Activated naive CD4-positive, alpha-beta T cell treated with anti-CD3 and anti-CD28 coated beads, Interleukin-2, amount 10 ng/mL, durations not matched to agents 7 days and 5 days (primary cell): ENCODE measurements around the gene TBC1D22A.
A peak's percentile ranks its signal among the peaks of the same experiment; 100 is the strongest.

Experiments used
- CTCF ChIA-PET: fragments of 350-600 bp; sonication (Branson Sonifier 250); formaldehyde crosslinking; loops from one replicate; lab custom pipeline; 2021; ENCODE audit warnings: antibody characterized with exemption; lab: Charles Lee
- DNase-seq: peaks from one replicate; pipeline ENCODE4 v3.0.0-alpha.2; 2020
- H3K27ac Mint-ChIP-seq: one replicate; pipeline ENCODE4 v1.8.0; 2021; ENCODE audit warnings: mild to moderate bottlenecking, moderate library complexity, mixed read lengths
- H3K27me3 Mint-ChIP-seq: one replicate; pipeline ENCODE4 v1.8.0; 2021; ENCODE audit warnings: mild to moderate bottlenecking, mixed read lengths
- H3K36me3 Mint-ChIP-seq: one replicate; pipeline ENCODE4 v1.8.0; 2021; ENCODE audit warnings: mixed read lengths
- H3K4me1 Mint-ChIP-seq: one replicate; pipeline ENCODE4 v1.8.0; 2021; ENCODE audit warnings: mixed read lengths
- H3K4me3 Mint-ChIP-seq: one replicate; pipeline ENCODE4 v1.8.0; 2021; ENCODE audit warnings: mild to moderate bottlenecking, moderate library complexity, mixed read lengths
- H3K9me3 Mint-ChIP-seq: one replicate; pipeline ENCODE4 v1.8.0; 2021; ENCODE audit warnings: mixed read lengths

TBC1D22A gene

GRCh38 chr22:46946383-46946962 lies 184.0 kb downstream of the TBC1D22A start:
- peaks cover 14% of the 10 kb centered on the region for H3K4me1 Mint-ChIP-seq
- CTCF ChIA-PET, result no interaction called here

DNA sequence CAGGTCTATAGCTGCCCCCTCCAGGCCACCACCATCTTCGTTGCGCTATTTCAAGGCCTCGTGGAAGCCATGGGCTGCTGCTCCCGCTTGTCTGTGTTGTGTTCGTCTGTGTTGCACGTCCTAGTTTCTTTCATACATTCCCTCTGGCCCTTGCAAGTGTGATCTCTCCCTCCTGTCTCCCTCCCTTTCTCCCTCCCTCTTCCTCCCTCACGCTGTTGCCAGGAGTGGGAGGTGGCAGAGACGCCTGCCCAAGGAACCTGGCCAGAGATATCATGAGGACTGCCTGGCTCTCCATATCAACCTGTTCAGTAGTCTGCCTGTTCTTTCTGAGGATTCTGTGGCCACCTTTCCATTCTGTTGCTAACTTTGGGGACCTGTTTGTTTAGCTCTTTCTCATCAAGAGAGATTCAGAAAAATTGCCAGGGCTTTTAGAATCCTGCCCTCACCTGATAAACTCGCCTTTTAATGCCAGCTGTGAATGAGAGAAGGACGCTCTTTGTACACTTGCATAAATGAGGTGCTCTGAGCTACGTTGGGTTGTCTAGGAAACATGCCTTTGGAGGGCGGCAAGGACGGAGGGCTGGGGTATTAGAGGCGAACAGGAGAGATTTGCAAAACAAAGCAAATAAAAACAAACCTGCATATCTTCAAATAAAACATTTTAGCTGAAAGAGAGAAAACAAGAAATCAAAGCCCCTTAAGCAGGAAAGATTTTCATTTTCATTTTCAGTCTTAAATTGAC lies 185.2 kb downstream of the TBC1D22A start:
- CTCF ChIA-PET, result interaction anchor here (1.3 kb wide), 1 partner anchor 149 kb away, joined by 3 read pairs; no protein-coding TSS in a partner anchor
- H3K36me3 Mint-ChIP-seq, result peaks cover 11% of the 10 kb centered on the region
- no peak for DNase-seq
- no peaks in the 10 kb centered on the region for H3K9me3 Mint-ChIP-seq
- peak overlapping the region; percentile 13 for H3K27ac Mint-ChIP-seq
- H3K4me1 Mint-ChIP-seq, result peaks cover 14% of the 10 kb centered on the region
- no peaks in the 10 kb centered on the region for H3K27me3 Mint-ChIP-seq
- H3K4me3 Mint-ChIP-seq, result no peak overlapping the region

More at GRCh38 chr22:46946383-46946962, 184.0 kb downstream of the TBC1D22A start:
- Mint-ChIP-seq H3K9me3 (no peaks in the 10 kb centered on the region), H3K36me3 (peaks cover 8% of the 10 kb centered on the region), H3K27ac (no peak overlapping the region), H3K4me3 (no peak overlapping the region), H3K27me3 (no peaks in the 10 kb centered on the region)
- DNase-seq, result no peak

DNA sequence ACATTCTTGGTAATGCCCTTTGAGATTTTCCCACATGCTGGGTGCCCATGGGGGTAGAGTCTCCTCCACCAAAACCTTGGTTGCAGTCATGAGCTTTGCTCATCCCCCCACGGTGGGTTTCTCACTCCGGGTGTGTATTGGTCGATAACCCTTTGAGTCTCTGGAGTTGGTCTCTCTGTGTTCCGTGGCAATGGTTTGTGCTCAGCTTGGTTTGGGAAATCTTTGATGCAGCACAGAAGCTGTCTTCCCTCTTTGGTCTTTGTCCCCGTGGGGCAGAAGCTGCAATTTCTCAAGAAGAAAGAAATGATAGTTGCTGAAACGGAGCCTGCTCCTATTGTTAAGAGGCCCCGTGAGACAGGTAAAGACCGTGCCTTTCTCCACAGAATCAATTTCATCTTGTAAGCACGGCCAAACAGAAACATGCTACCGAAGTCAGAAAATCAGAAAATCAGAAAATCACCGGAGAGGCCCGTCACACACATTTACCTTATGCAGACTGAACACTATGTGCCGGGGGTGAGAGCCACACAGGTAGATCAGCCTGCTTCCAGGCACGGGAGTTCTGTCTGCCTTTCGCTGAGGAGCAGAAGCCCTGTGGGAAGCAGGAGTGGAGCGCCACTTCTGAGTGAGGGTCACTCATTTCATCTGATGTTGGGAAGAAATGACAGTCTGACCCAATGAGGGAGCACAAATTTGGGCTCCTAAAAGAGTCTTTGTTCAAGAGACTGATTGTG lies 186.1 kb downstream of the TBC1D22A start:
- H3K27ac Mint-ChIP-seq, result no peak overlapping the region
- H3K27me3 Mint-ChIP-seq, result no peaks in the 10 kb centered on the region
- H3K9me3 Mint-ChIP-seq, result no peaks in the 10 kb centered on the region
- peaks cover 11% of the 10 kb centered on the region for H3K36me3 Mint-ChIP-seq
- peaks cover 12% of the 10 kb centered on the region for H3K4me1 Mint-ChIP-seq
- H3K4me3 Mint-ChIP-seq, result no peak overlapping the region
- CTCF ChIA-PET, result interaction anchor here (1.3 kb wide), 1 partner anchor 150 kb away, joined by 3 read pairs; no protein-coding TSS in a partner anchor
- DNase-seq, result no peak

GRCh38 chr22:46951350-46951749 lies 188.9 kb downstream of the TBC1D22A start:
- H3K4me3 Mint-ChIP-seq, result no peak overlapping the region
- CTCF ChIA-PET, result interaction anchor here (0.8 kb wide), 1 partner anchor 192 kb away, joined by 3 read pairs; no protein-coding TSS in a partner anchor
- H3K36me3 Mint-ChIP-seq, result peaks cover 12% of the 10 kb centered on the region
- H3K9me3 Mint-ChIP-seq, result no peaks in the 10 kb centered on the region
- H3K4me1 Mint-ChIP-seq, result peaks cover 12% of the 10 kb centered on the region
- no peaks in the 10 kb centered on the region for H3K27me3 Mint-ChIP-seq
- H3K27ac Mint-ChIP-seq, result no peak overlapping the region
- no peak for DNase-seq

- Mint-ChIP-seq H3K9me3 (no peaks in the 10 kb centered on the region), H3K36me3 (peaks cover 12% of the 10 kb centered on the region), H3K27me3 (no peaks in the 10 kb centered on the region), H3K27ac (no peak overlapping the region), H3K4me1 (peaks cover 10% of the 10 kb centered on the region), H3K4me3 (no peak overlapping the region)
- DNase-seq, result no peak
- CTCF ChIA-PET, result no interaction called here
These were observed 189.5 kb downstream of the TBC1D22A start for GRCh38 chr22:46951973-46952372.

DNA sequence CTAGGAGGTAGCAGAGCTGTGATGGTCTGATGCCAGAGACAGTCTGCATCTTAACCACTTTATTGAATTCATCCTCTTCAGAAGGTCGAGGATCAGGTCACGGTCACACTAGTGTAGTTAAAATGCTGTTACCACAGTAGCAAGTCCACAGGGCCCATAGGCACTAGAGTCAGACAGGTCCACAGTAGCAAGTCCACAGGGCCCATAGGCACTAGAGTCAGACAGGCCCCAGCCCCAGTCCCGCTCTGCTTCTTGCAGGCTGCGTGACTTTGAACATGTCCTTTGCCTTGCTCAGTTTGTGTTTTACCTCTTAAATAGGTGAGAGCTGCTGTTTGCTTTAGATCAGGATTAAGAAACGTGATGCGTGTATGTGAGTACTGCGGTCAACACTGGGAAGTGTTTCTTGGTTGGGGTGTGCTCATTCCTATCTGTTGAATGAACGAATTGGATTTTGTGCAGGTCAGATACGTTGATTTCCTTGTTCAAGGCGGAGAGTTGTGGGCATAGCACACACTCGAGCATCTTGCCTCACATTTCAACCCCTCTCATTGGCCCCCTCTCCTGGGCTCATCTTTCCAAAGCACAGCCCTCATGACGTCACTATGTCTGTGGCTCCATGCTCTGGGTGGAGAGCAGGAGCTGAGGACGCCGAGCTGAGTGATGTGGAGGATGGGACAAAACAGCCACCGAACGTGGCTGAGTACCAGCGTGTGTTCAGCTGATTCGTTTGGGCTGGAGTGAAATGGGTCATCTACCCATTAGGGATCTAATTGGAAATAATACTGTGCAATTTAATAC lies 191.7 kb downstream of the TBC1D22A start:
- CTCF ChIA-PET, result interaction anchor here (1.1 kb wide), 1 partner anchor 152 kb away, joined by 3 read pairs; no protein-coding TSS in a partner anchor
- DNase-seq, result no peak
- Mint-ChIP-seq H3K4me1 (no peaks in the 10 kb centered on the region), H3K27me3 (no peaks in the 10 kb centered on the region), H3K27ac (no peak overlapping the region), H3K9me3 (no peaks in the 10 kb centered on the region), H3K36me3 (peaks cover 8% of the 10 kb centered on the region), H3K4me3 (no peak overlapping the region)

GRCh38 chr22:46954781-46955180 lies 192.3 kb downstream of the TBC1D22A start:
- no peak overlapping the region for H3K4me3 Mint-ChIP-seq
- no peaks in the 10 kb centered on the region for H3K4me1 Mint-ChIP-seq

GRCh38 chr22:46956498-46957215 lies 194.2 kb downstream of the TBC1D22A start:
- Mint-ChIP-seq H3K4me1 (no peaks in the 10 kb centered on the region), H3K9me3 (no peaks in the 10 kb centered on the region), H3K27ac (no peak overlapping the region), H3K27me3 (no peaks in the 10 kb centered on the region), H3K4me3 (no peak overlapping the region), H3K36me3 (peaks cover 4% of the 10 kb centered on the region)
- no peak for DNase-seq
- CTCF ChIA-PET, result no interaction called here

More at GRCh38 chr22:46954781-46955180, 192.3 kb downstream of the TBC1D22A start:
- DNase-seq, result no peak
- Mint-ChIP-seq H3K36me3 (peaks cover 4% of the 10 kb centered on the region), H3K9me3 (no peaks in the 10 kb centered on the region), H3K27ac (no peak overlapping the region), H3K27me3 (no peaks in the 10 kb centered on the region)
- CTCF ChIA-PET, result interaction anchor here (1.1 kb wide), 1 partner anchor 152 kb away, joined by 3 read pairs; no protein-coding TSS in a partner anchor

DNA sequence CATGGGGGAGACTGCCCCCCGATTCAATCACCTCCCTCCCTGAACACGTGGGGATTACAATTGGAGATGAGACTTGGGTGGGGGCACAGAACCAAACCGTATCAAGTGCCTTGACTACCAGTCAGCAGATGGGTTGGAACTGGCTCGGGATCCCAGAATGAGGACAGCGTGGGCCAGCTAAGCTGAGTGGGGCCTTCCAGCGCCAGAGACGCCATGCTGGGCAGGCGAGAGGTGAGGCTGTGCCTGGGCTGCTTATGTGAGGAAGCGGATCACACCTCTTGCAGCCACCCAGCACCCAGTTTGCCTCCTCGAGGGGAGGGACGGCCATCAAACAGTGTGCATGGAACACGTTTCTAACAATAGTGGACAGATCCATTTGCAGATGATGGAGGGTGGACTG lies 195.1 kb downstream of the TBC1D22A start:
- Mint-ChIP-seq H3K9me3 (no peaks in the 10 kb centered on the region), H3K4me3 (no peak overlapping the region), H3K36me3 (peaks cover 1% of the 10 kb centered on the region), H3K4me1 (no peaks in the 10 kb centered on the region), H3K27me3 (no peaks in the 10 kb centered on the region), H3K27ac (no peak overlapping the region)
- CTCF ChIA-PET, result no interaction called here
- DNase-seq, result no peak

DNA sequence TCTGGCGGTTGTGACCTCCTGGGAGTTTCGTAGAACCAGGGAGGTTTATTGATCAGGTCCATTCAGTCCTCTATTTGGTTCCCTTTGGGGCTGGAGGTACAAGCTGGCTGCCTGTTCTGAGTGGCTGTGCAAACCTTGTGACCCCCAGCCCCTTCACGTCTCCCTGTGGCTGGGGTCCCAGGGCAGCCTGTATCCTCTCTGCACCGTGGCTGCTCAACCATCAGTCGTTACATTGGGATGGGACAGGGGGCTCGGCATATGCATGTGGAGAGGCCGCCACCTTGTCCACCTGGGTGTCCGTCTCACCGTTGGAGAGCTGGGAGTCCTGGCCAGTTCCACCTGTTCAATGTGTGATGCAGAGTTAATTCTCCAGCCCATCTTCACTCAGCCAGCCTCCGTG lies 195.7 kb downstream of the TBC1D22A start:
- Mint-ChIP-seq H3K4me1 (no peaks in the 10 kb centered on the region), H3K9me3 (no peaks in the 10 kb centered on the region), H3K4me3 (no peak overlapping the region), H3K27ac (no peak overlapping the region), H3K36me3 (peaks cover 1% of the 10 kb centered on the region), H3K27me3 (no peaks in the 10 kb centered on the region)
- CTCF ChIA-PET, result no interaction called here
- DNase-seq, result no peak

DNA sequence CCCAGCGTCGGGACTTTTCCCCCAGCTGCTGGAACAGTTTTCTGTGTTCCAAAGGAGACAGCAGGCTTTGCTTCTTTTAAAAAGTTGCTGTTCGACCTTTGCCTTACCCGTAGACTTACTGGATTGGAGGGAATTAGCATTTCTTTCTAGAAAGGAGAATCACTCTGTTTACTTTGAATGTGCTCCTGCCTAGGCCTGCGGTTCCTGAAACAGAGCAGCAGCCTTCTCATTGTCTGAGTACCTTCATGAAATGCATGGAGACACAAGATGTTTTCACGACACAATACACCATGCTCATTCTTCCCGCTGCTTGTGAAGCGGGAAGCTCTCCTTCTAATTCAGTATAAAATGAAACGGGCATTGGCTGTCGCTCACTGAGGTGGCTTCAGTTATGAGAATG lies 196.2 kb downstream of the TBC1D22A start:
- no peak for DNase-seq
- CTCF ChIA-PET, result no interaction called here
- H3K27me3 Mint-ChIP-seq, result no peaks in the 10 kb centered on the region
- H3K36me3 Mint-ChIP-seq, result peaks cover under 1% of the 10 kb centered on the region
- no peaks in the 10 kb centered on the region for H3K4me1 Mint-ChIP-seq
- H3K4me3 Mint-ChIP-seq, result no peak overlapping the region
- H3K9me3 Mint-ChIP-seq, result no peaks in the 10 kb centered on the region
- no peak overlapping the region for H3K27ac Mint-ChIP-seq

DNA sequence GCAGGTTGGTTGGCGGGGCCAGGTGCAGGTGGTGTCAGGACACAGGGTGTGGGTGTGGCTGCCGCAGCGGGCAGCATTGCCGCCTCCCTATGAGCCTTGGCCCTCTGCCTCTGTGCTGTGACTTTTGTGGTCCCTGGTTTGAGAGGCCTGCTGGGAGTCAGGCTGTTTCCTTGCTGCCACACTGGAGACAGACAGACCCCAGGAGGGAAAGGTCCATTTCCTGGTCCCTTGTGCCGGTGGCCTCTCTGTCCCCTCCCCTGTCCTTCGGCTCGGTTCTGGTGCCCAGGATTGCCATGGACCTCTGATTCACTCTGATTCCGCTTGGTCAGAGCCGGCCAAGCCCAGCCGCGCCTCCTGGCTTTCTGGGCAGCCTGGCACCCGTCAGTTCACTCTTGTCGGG lies 196.9 kb downstream of the TBC1D22A start:
- no peaks in the 10 kb centered on the region for H3K9me3 Mint-ChIP-seq
- no peaks in the 10 kb centered on the region for H3K4me1 Mint-ChIP-seq
- H3K27ac Mint-ChIP-seq, result no peak overlapping the region
- no peaks in the 10 kb centered on the region for H3K27me3 Mint-ChIP-seq
- no peaks in the 10 kb centered on the region for H3K36me3 Mint-ChIP-seq
- CTCF ChIA-PET, result no interaction called here
- DNase-seq, result no peak
- H3K4me3 Mint-ChIP-seq, result no peak overlapping the region

- no peak for DNase-seq
- Mint-ChIP-seq H3K27ac (no peak overlapping the region), H3K4me3 (no peak overlapping the region), H3K36me3 (no peaks in the 10 kb centered on the region), H3K27me3 (no peaks in the 10 kb centered on the region), H3K4me1 (no peaks in the 10 kb centered on the region), H3K9me3 (no peaks in the 10 kb centered on the region)
- CTCF ChIA-PET, result no interaction called here
These were observed 199.3 kb downstream of the TBC1D22A start for GRCh38 chr22:46961591-46962295.
